Measurements from ENCODE around the gene SLC26A9. TPM values are rescaled to one million over a fixed set of nuclear protein-coding genes. Genes with fewer than 3 reads are reported as not detected.

The SLC26A9 gene, protein sequence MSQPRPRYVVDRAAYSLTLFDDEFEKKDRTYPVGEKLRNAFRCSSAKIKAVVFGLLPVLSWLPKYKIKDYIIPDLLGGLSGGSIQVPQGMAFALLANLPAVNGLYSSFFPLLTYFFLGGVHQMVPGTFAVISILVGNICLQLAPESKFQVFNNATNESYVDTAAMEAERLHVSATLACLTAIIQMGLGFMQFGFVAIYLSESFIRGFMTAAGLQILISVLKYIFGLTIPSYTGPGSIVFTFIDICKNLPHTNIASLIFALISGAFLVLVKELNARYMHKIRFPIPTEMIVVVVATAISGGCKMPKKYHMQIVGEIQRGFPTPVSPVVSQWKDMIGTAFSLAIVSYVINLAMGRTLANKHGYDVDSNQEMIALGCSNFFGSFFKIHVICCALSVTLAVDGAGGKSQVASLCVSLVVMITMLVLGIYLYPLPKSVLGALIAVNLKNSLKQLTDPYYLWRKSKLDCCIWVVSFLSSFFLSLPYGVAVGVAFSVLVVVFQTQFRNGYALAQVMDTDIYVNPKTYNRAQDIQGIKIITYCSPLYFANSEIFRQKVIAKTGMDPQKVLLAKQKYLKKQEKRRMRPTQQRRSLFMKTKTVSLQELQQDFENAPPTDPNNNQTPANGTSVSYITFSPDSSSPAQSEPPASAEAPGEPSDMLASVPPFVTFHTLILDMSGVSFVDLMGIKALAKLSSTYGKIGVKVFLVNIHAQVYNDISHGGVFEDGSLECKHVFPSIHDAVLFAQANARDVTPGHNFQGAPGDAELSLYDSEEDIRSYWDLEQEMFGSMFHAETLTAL
- 0.05 to 0.15 TPM in 2 of 3 replicates, not detected in the other for total RNA-seq (2021)
- not detected for Bru-seq, nascent RNA
- long read RNA-seq, experiment 1 = 0 reads
- long read RNA-seq, experiment 2 = 0 reads
- long read RNA-seq, experiment 3 = 0 reads

DNA sequence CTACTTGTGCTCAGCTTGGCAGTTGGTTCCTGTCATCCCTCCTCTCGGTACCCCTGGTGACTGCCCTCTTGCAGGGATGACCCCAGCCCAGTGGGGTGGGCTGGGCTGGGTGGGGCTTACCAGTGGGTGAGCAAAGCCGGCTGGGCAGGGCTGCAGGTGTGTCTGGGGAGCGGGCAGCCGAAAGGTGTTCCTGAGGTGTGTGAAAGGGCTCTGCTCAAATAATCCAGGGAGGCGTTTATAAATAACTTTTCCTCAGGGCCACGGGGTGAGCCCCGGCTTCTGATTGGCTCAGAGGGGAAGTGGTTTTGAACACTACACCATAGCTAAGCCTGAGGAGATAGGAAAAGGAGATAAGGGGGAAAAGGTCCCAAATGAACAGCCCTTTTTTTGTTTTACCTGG, at the start of gene SLC26A9:
Gene SLC26A9, minus strand, starts transcription at position 212 of the 400 bp plus-strand sequence. CDS start 7,636 bp downstream, outside the sequence.
- H3K4me3 Mint-ChIP-seq = no peak within 1 kb of the TSS
- DNase-seq (ENCODE audit: low spot score) (no peak), ATAC-seq (no peak)
- peaks cover 27% of the 10 kb centered on the region for H3K4me1 Mint-ChIP-seq
- TF ChIP-seq, protein P1, sequence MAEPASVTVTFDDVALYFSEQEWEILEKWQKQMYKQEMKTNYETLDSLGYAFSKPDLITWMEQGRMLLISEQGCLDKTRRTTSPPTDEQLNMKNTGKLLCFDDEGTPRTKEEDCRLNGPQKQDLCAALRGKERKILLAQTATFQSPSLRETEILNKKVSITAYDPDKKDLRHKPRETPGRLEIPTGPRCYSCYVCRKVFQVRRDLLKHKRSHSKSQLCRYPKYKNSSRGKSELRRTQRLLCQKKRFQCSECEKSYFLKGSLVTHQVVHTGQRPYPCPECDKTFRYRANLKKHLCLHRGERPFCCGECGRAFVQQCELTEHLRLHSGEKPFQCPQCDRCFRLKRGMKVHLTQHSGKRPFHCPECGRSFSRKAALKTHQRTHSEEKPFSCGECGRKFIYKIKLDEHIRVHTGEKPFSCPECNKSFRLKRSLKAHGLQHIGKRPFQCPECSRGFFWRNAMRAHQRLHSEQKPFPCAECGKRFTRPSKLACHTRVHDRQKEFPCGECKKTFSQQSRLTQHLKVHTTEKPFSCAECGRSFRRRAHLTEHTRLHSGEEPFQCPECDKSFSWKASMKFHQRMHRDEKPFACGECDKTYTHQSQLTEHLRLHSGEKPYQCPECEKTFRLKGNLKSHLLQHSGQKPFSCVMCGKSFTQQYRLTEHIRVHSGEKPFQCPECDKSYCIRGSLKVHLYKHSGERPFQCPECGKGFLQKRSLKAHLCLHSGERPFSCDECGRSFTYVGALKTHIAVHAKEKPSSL (CRISPR knock-in tag; conservative IDR thresholded peaks at IDR 0.05) = no peak
- POLR2A ChIA-PET = no interaction called here
- no peak within 1 kb of the TSS for H3K27ac Mint-ChIP-seq
- H3K9me3 Mint-ChIP-seq = no peaks in the 10 kb centered on the region
- no peaks in the 10 kb centered on the region for H3K36me3 Mint-ChIP-seq
- CTCF ChIA-PET = interaction anchor here (0.9 to 7.0 kb wide), 3 partner anchors 25 to 34 kb away, joined by 3 to 61 read pairs (median 5); no protein-coding TSS in a partner anchor
- no peaks in the 10 kb centered on the region; the same call in 1 of the 2 replicates for H3K27me3 Mint-ChIP-seq (ENCODE audit: low read depth)

DNA sequence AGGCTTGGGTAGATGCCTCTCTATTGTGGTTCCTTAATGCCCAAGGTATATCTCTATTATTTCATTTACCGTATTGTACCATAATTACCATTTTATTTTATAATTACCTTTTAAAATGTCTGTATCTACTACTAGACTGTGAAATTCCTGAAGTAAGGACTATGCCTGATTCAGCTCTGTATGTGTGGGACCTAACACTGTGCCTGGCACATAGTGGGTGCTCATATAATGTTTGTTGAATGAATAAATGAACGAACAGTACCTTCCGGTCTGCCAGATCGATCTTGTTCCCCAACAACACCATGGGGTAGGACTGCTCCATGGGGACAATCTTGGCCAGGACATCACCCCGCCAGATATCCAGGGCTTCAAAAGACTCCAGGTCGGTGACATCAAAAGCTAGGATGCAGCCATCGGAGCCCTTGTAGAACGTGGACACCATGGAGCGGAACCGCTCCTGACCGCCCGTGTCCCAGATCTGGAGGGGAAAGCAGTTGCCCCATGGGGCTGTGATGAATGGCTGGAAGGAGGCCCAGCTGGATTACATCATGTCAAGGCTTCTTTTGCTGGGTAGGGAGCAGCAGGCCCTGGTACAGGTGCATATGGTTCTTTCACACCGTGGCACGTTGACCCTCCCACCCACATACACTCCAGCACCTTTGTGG, 49.1 kb upstream of the SLC26A9 start:
- no peaks in the 10 kb centered on the region for H3K36me3 Mint-ChIP-seq
- H3K27me3 Mint-ChIP-seq (ENCODE audit: low read depth) = peaks cover 11% of the 10 kb centered on the region
- ChIA-PET CTCF (interaction anchor here (0.7 to 2.3 kb wide), 4 partner anchors 8 to 74 kb away, joined by 3 to 8 read pairs (median 6); no protein-coding TSS in a partner anchor), POLR2A (no interaction called here)
- H3K4me3 Mint-ChIP-seq = no peak overlapping the region
- ATAC-seq (no peak), DNase-seq (ENCODE audit: low spot score) (no peak)
- TF ChIP-seq GRHL2 (CRISPR knock-in tag; IDR thresholded peaks at IDR 0.05; ENCODE audit: insufficient replicate concordance, severe bottlenecking) (no peak), ZNF138 (CRISPR knock-in tag; conservative IDR thresholded peaks at IDR 0.05) (no peak), NR2C2 (CRISPR knock-in tag; IDR thresholded peaks at IDR 0.05) (no peak), JUN (CRISPR knock-in tag; IDR thresholded peaks at IDR 0.05) (no peak), IRF2 (CRISPR knock-in tag; IDR thresholded peaks at IDR 0.05; ENCODE audit: borderline replicate concordance, low read depth) (no peak), FOXP1 (CRISPR knock-in tag; IDR thresholded peaks at IDR 0.05; ENCODE audit: borderline replicate concordance) (no peak), CREB1 (CRISPR knock-in tag; IDR thresholded peaks at IDR 0.05) (no peak), NFYB (CRISPR knock-in tag; conservative IDR thresholded peaks at IDR 0.05; ENCODE audit: low read depth) (no peak)
- TF ChIP-seq, protein P2, sequence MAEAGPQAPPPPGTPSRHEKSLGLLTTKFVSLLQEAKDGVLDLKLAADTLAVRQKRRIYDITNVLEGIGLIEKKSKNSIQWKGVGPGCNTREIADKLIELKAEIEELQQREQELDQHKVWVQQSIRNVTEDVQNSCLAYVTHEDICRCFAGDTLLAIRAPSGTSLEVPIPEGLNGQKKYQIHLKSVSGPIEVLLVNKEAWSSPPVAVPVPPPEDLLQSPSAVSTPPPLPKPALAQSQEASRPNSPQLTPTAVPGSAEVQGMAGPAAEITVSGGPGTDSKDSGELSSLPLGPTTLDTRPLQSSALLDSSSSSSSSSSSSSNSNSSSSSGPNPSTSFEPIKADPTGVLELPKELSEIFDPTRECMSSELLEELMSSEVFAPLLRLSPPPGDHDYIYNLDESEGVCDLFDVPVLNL (CRISPR knock-in tag; IDR thresholded peaks at IDR 0.05; ENCODE audit: borderline replicate concordance, low read depth) = no peak
- TF ChIP-seq, protein P3, sequence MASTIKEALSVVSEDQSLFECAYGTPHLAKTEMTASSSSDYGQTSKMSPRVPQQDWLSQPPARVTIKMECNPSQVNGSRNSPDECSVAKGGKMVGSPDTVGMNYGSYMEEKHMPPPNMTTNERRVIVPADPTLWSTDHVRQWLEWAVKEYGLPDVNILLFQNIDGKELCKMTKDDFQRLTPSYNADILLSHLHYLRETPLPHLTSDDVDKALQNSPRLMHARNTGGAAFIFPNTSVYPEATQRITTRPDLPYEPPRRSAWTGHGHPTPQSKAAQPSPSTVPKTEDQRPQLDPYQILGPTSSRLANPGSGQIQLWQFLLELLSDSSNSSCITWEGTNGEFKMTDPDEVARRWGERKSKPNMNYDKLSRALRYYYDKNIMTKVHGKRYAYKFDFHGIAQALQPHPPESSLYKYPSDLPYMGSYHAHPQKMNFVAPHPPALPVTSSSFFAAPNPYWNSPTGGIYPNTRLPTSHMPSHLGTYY (CRISPR knock-in tag; IDR thresholded peaks at IDR 0.05) = no peak
- TF ChIP-seq, protein P4, sequence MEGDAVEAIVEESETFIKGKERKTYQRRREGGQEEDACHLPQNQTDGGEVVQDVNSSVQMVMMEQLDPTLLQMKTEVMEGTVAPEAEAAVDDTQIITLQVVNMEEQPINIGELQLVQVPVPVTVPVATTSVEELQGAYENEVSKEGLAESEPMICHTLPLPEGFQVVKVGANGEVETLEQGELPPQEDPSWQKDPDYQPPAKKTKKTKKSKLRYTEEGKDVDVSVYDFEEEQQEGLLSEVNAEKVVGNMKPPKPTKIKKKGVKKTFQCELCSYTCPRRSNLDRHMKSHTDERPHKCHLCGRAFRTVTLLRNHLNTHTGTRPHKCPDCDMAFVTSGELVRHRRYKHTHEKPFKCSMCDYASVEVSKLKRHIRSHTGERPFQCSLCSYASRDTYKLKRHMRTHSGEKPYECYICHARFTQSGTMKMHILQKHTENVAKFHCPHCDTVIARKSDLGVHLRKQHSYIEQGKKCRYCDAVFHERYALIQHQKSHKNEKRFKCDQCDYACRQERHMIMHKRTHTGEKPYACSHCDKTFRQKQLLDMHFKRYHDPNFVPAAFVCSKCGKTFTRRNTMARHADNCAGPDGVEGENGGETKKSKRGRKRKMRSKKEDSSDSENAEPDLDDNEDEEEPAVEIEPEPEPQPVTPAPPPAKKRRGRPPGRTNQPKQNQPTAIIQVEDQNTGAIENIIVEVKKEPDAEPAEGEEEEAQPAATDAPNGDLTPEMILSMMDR (IDR thresholded peaks at IDR 0.05) = no peak
- H3K9me3 Mint-ChIP-seq = no peaks in the 10 kb centered on the region
- H3K4me1 Mint-ChIP-seq = peaks cover 19% of the 10 kb centered on the region
- H3K27ac Mint-ChIP-seq = no peak overlapping the region
